Activated CD8-positive, alpha-beta T cell treated with anti-CD3 and anti-CD28 coated beads for 36 hours (primary cell): Measurements from ENCODE around the gene PDGFB. TPM values are rescaled to one million over a fixed set of nuclear protein-coding genes. Genes with fewer than 3 reads are reported as not detected.

Source experiments
- ATAC-seq: fragments of 200-7000 bp; cut with Tn5 transposase; one replicate; pipeline ENCODE4 v1.10.0; 2021; ENCODE audit warnings: mild to moderate bottlenecking, moderate library complexity
- CTCF ChIA-PET: fragments of 350-600 bp; sonication (Branson Sonifier 250); formaldehyde crosslinking; loops from one replicate; lab custom pipeline; 2021; ENCODE audit warnings: antibody characterized with exemption; lab: Charles Lee
- POLR2A ChIA-PET: fragments of 350-600 bp; sonication (Branson Sonifier 250); formaldehyde crosslinking; loops from one replicate; lab custom pipeline; 2021; ENCODE audit warnings: antibody characterized with exemption; lab: Charles Lee
- DNase-seq: peaks from one replicate; pipeline ENCODE4 v3.0.0-alpha.2; 2020
- H3K27ac Mint-ChIP-seq: one replicate; pipeline ENCODE4 v1.8.0; 2021; ENCODE audit warnings: mild to moderate bottlenecking, mixed read lengths
- H3K27me3 Mint-ChIP-seq: one replicate; pipeline ENCODE4 v1.8.0; 2021; ENCODE audit warnings: mixed read lengths
- H3K36me3 Mint-ChIP-seq: one replicate; pipeline ENCODE4 v1.8.0; 2021; ENCODE audit warnings: low read depth, mixed read lengths
- H3K4me1 Mint-ChIP-seq: one replicate; pipeline ENCODE4 v1.8.0; 2021; ENCODE audit warnings: low read depth, mixed read lengths
- H3K4me3 Mint-ChIP-seq: one replicate; pipeline ENCODE4 v1.8.0; 2021; ENCODE audit warnings: mild to moderate bottlenecking, moderate library complexity, mixed read lengths
- H3K9me3 Mint-ChIP-seq: one replicate; pipeline ENCODE4 v1.8.0; 2021; ENCODE audit warnings: mixed read lengths
- CTCF ChIP-seq: fragments of 200-600 bp; IDR thresholded peaks from one replicate; pipeline ENCODE4 v1.8.0; 2022; ENCODE audit warnings: antibody characterized with exemption, mild to moderate bottlenecking
- intact Hi-C: fragments of 100-400 bp; cut with micrococcal nuclease; formaldehyde crosslinking; loops from one replicate; pipeline ENCODE4 v1.10.0; 2022
- total RNA-seq, 2 experiments: library from RNA; stranded (reverse); gene quantifications; one replicate each; pipeline ENCODE4 v1.2.3, GENCODE V29; 2021

Gene PDGFB
- total RNA-seq, 2 experiments from 2014 or later = 1.7 to 3.0 TPM

GRCh38 chr22:39238101-39238466 is 6.7 kb downstream of the PDGFB start:
- Mint-ChIP-seq H3K36me3 (peaks cover 2% of the 10 kb centered on the region), H3K4me1 (peaks cover 70% of the 10 kb centered on the region), H3K27me3 (peaks cover 29% of the 10 kb centered on the region), H3K4me3 (no peak overlapping the region), H3K27ac (no peak overlapping the region), H3K9me3 (no peaks in the 10 kb centered on the region)
- TF ChIP-seq CTCF = no peak
- no peak for ATAC-seq
- POLR2A ChIA-PET = interaction anchor here (1.0 kb wide), 1 partner anchor 17 kb away, joined by 3 read pairs; no protein-coding TSS in a partner anchor
- no peak for DNase-seq
- intact Hi-C loops = no loop called here
- CTCF ChIA-PET = interaction anchor here (1.2 kb wide), 1 partner anchor 67 kb away, joined by 4 read pairs; no protein-coding TSS in a partner anchor

DNA sequence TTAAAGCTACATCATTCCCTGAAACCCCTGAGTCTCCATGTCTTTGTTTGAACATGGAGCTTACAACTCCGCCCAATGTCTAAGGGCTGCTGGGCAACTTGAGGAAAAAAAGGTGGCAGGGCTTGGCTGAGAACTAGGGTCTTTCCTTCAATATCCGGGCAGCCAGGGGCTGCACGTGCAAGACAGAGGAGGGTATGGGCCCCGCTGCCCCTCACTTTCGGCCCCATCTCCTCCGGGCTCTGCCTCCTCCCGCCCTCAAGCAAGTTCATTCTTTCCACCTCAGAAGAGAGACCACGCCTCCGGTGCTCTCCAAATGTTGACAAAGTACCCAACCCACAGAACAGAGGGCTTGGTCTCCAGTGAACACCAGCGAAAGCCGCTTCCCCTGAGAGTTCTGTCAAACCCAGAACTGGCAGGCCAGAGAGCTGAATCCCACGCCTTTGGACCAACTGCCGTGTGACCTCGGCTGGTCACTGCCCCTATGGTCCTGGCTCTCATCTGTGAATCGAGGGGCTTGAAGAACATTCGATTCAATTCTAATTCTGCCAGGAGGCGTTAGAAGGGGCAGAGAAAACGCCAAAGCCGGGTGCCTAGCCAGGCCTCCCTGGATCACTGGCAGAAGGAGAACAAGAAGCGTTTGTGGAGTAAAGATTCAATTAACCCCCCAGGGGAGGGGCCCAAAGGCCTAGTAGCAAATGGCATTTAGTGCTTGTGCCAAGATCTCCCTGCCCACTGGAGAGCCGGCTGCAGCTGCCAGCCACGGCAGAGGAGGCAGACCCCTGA is 7.3 kb downstream of the PDGFB start:
- DNase-seq (peak; percentile 57), ATAC-seq (peak; percentile 40)
- H3K4me3 Mint-ChIP-seq = no peak overlapping the region
- POLR2A ChIA-PET = interaction anchor here (0.6 to 2.8 kb wide), 5 partner anchors 16 to 80 kb away, joined by 3 to 25 read pairs (median 4); partner anchors contain the start of gene RPL3
- H3K27ac Mint-ChIP-seq = no peak overlapping the region
- intact Hi-C loops = no loop called here
- peaks cover 25% of the 10 kb centered on the region for H3K27me3 Mint-ChIP-seq
- peaks cover 70% of the 10 kb centered on the region for H3K4me1 Mint-ChIP-seq
- no peak for TF ChIP-seq CTCF
- CTCF ChIA-PET = interaction anchor here (1.1 to 1.2 kb wide), 2 partner anchors 67 to 78 kb away, joined by 4 read pairs; no protein-coding TSS in a partner anchor
- H3K9me3 Mint-ChIP-seq = no peaks in the 10 kb centered on the region
- H3K36me3 Mint-ChIP-seq = peaks cover 2% of the 10 kb centered on the region

DNA sequence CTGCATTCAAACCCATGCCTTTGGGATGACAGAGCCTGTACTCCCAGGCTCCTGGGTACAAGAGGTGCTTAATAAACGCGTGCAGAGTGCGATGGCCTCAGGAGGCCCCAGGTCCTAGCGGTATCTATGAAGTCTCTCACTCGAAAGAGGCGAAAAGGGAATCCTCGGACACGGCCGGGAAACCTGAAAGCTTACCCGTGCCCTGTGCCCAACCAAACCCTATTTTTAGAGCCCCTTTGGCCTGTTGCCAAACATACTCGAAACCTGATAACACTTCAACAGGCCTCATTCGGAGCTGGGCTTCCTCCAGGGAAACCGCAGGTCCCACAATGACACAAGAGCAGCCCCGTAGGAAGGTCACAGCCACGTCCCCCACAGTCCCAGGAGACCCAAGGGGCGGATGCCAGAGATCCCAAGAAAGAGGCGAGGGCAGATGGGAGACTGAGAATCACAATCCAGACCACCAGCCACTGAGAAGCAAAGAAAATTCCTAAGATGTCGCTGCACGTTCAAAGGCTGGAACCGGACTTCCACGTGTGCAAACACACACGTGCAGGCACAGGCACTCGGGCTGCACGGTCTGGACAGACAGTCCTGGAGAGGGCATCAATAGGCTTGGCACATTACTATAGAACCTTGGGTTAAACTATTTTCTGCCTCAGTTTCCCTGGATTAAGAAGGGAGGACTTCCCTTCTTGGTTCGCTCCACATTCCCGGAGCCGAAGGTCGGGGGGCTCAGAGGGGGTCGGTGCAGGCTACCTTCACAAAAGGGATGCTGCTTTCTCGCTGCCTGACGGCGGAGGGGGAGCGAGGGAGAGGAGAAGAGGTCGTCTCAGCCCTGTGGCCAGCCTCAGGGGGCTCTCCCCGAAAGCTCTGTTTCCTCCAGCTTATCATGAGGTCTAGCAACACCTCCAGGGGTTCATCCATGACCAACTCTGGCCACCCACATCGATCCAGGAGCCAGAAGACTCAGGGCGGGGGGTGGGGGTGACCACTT is 8.2 kb downstream of the PDGFB start:
- Mint-ChIP-seq H3K36me3 (peaks cover under 1% of the 10 kb centered on the region), H3K27ac (peak overlapping the region; percentile 40), H3K27me3 (peaks cover 23% of the 10 kb centered on the region), H3K9me3 (no peaks in the 10 kb centered on the region), H3K4me1 (peaks cover 68% of the 10 kb centered on the region), H3K4me3 (peak overlapping the region; percentile 42)
- ChIA-PET CTCF (interaction anchor here (1.0 to 4.0 kb wide), 4 partner anchors 9 to 79 kb away, joined by 3 to 18 read pairs (median 4); partner anchors contain the start of gene PDGFB), POLR2A (interaction anchor here (0.6 to 2.8 kb wide), 7 partner anchors 9 to 363 kb away, joined by 3 to 25 read pairs (median 4); partner anchors contain the start of genes PDGFB and RPL3)
- DNase-seq (peak; percentile 82), ATAC-seq (peak; percentile 55)
- TF ChIP-seq CTCF = no peak
- intact Hi-C loops = no loop called here

- H3K36me3 Mint-ChIP-seq = no peaks in the 10 kb centered on the region
- no peaks in the 10 kb centered on the region for H3K9me3 Mint-ChIP-seq
- H3K27me3 Mint-ChIP-seq = peaks cover 23% of the 10 kb centered on the region
- intact Hi-C loops = no loop called here
- peaks cover 59% of the 10 kb centered on the region for H3K4me1 Mint-ChIP-seq
- DNase-seq = no peak
- ChIA-PET POLR2A (interaction anchor here (0.9 to 2.8 kb wide), 2 partner anchors 82 to 361 kb away, joined by 3 to 25 read pairs; partner anchors contain the start of gene RPL3), CTCF (interaction anchor here (1.0 to 4.0 kb wide), 4 partner anchors 10 to 76 kb away, joined by 3 to 18 read pairs (median 4); partner anchors contain the start of gene PDGFB)
- TF ChIP-seq CTCF = no peak
- H3K27ac Mint-ChIP-seq = no peak overlapping the region
- ATAC-seq = no peak
- no peak overlapping the region for H3K4me3 Mint-ChIP-seq
Observed at GRCh38 chr22:39234867-39235687, 9.7 kb downstream of the PDGFB start.
